ENCODE results near the gene GRM8. TPM values are rescaled to one million over a fixed set of nuclear protein-coding genes. Genes with fewer than 3 reads are reported as not detected.

The GRM8 gene
- total and polyA plus RNA-seq, 9 of the 15 experiments (the other 6 are each of a cell fraction or from before 2014, with no cell fraction given) = 0.13 TPM; not detected in 7

GRCh38 chr7:126700807-126701604, 551.7 kb downstream of the GRM8 start (continued):
- TF ChIP-seq BRF2 (IDR thresholded peaks at IDR 0.05; ENCODE audit: borderline replicate concordance, insufficient read depth, insufficient read length) = no peak
- no peak for TF ChIP-seq BCL6 (CRISPR knock-in tag; IDR thresholded peaks at IDR 0.05)
- peak; percentile 96 for TF ChIP-seq JUND (IDR thresholded peaks at IDR 0.05; ENCODE audit: borderline replicate concordance, low read depth, low read length)
- TF ChIP-seq JUND (tag; IDR thresholded peaks at IDR 0.05; ENCODE audit: borderline replicate concordance, low read depth, low read length) = peak; percentile 93; the same call in 2 of the 3 replicates
- no peak for TF ChIP-seq BCLAF1 (IDR thresholded peaks at IDR 0.05; ENCODE audit: borderline replicate concordance in 1 of 2, control insufficient read depth in 1 of 2, low read depth in 2 of 2, low read length in 1 of 2)
- TF ChIP-seq NKRF (IDR thresholded peaks at IDR 0.05; ENCODE audit: borderline replicate concordance) = peak; percentile 43; the same call in 1 of the 2 replicates
- no peak for TF ChIP-seq SMARCB1 (IDR thresholded peaks at IDR 0.05; ENCODE audit: insufficient read length, low read depth)
- TF ChIP-seq NRF1 (conservative IDR thresholded peaks at IDR 0.05 in 1 of 2, IDR thresholded peaks at IDR 0.05 in 1 of 2) = peak; percentile 59 to 67; a peak in 3 of 4 replicates
- TF ChIP-seq SRSF7 (optimal IDR thresholded peaks at IDR 0.05; ENCODE audit: low read depth, low read length) = no peak
- TF ChIP-seq PKNOX1 (IDR thresholded peaks at IDR 0.05) = peak; percentile 89
- no peak for TF ChIP-seq HOXB6 (CRISPR knock-in tag; IDR thresholded peaks at IDR 0.05; ENCODE audit: borderline replicate concordance)
- no peak for TF ChIP-seq MCM5 (IDR thresholded peaks at IDR 0.05; ENCODE audit: low read depth)
- peak; percentile 33; the same call in 1 of the 2 replicates for TF ChIP-seq CREB3 (tag; conservative IDR thresholded peaks at IDR 0.05; ENCODE audit: low read depth)
- TF ChIP-seq ATF6 (CRISPR knock-in tag; IDR thresholded peaks at IDR 0.05) = no peak
- TF ChIP-seq MTA3 (IDR thresholded peaks at IDR 0.05; ENCODE audit: borderline replicate concordance) = peak; percentile 87

Data from K562 (cell line).